Natural killer cell (primary cell): Measurements from ENCODE around the gene ZP2. TPM values are rescaled to one million over a fixed set of nuclear protein-coding genes. Genes with fewer than 3 reads are reported as not detected.

Experiments used
- ATAC-seq, 3 donors: fragments of 150-1000 bp in 2 of 3; fragments of 200-7000 bp in 1 of 3; cut with Tn5 transposase; 1 replicate in 1 of 3; 2 replicates in 2 of 3; pipeline ENCODE4 v1.10.0; 2021; ENCODE audit warnings: mild to moderate bottlenecking in 2 of 3, moderate library complexity in 2 of 3
- DNase-seq, 2 donors: peaks; one replicate each; pipeline versions ENCODE4 v3.0.0 to v3.0.0-alpha.2; 2013 to 2021; ENCODE audit warnings: mixed read lengths in 1 of 2
- H3K27ac ChIP-seq: one replicate; pipeline ENCODE4 v1.5.1; 2013; ENCODE audit warnings: mild to moderate bottlenecking, low read length
- H3K27me3 ChIP-seq: one replicate; pipeline ENCODE4 v1.6.1; 2013; ENCODE audit warnings: low read length; ENCODE audit not compliant: control insufficient read depth, insufficient read depth
- H3K36me3 ChIP-seq: one replicate; pipeline ENCODE4 v1.6.1; 2013; ENCODE audit warnings: low read length; ENCODE audit not compliant: control insufficient read depth, insufficient read depth
- H3K4me1 ChIP-seq: one replicate; pipeline ENCODE4 v1.6.1; 2013; ENCODE audit warnings: low read length; ENCODE audit not compliant: control insufficient read depth, insufficient read depth
- H3K4me3 ChIP-seq: one replicate; pipeline ENCODE4 v1.5.1; 2013; ENCODE audit warnings: low read length
- H3K9me3 ChIP-seq: one replicate; pipeline ENCODE4 v1.6.1; 2013; ENCODE audit warnings: low read length; ENCODE audit not compliant: control insufficient read depth, insufficient read depth
- H3K27ac Mint-ChIP-seq, 2 donors: one replicate each; pipeline ENCODE4 v1.8.0; 2022; ENCODE audit warnings: mild to moderate bottlenecking in 2 of 2, mixed read lengths in 2 of 2, moderate library complexity in 1 of 2
- H3K27me3 Mint-ChIP-seq, 2 donors: one replicate each; pipeline ENCODE4 v1.8.0; 2022; ENCODE audit warnings: low read depth in 2 of 2, mixed read lengths in 2 of 2
- H3K36me3 Mint-ChIP-seq: one replicate; pipeline ENCODE4 v1.8.0; 2022; ENCODE audit warnings: mixed read lengths
- H3K4me1 Mint-ChIP-seq, 2 donors: one replicate each; pipeline ENCODE4 v1.8.0; 2022; ENCODE audit warnings: mixed read lengths in 2 of 2
- H3K4me3 Mint-ChIP-seq: one replicate; pipeline ENCODE4 v1.8.0; 2022; ENCODE audit warnings: mild to moderate bottlenecking, moderate library complexity, mixed read lengths
- H3K9me3 Mint-ChIP-seq, 2 donors: one replicate each; pipeline ENCODE4 v1.8.0; 2022; ENCODE audit warnings: mixed read lengths in 2 of 2
- WGBS: methylation state at CpG from one replicate; pipeline ENCODE4 v1.1.7; 2013; ENCODE audit warnings: missing lambda C conversion rate; ENCODE audit not compliant: insufficient coverage; 5-methylcytosine and 5-hydroxymethylcytosine counted together
- intact Hi-C: fragments of 100-400 bp; cut with micrococcal nuclease; formaldehyde crosslinking; loops from one replicate; pipeline ENCODE4 v1.14.2; 2022
- total RNA-seq, 4 donors: library from RNA; stranded (reverse); fragments of 120-200 nt in 1 of 4; gene quantifications; one replicate each; pipeline versions ENCODE4 v1.2.3 to v1.2.4, GENCODE V29; 2013 to 2022
- TF ChIP-seq, protein P1 (sequence below): fragments of 200-600 bp; IDR thresholded peaks from one replicate; pipeline ENCODE4 v1.8.0; 2022; ENCODE audit warnings: antibody characterized with exemption

Gene ZP2
- total RNA-seq, 3 donors from 2014 or later (not counting 1 experiment from before 2014, with no cell fraction given), result not detected

GRCh38 chr16:21190599-21190998 lies 20.8 kb downstream of the ZP2 start:
- intact Hi-C loops, result no loop called here
- H3K27ac Mint-ChIP-seq, result no peak overlapping the region
- no peak overlapping the region for H3K4me3 Mint-ChIP-seq
- no peak overlapping the region for H3K4me3 ChIP-seq
- peaks cover 7% of the 10 kb centered on the region for H3K4me1 ChIP-seq
- H3K9me3 ChIP-seq, result peaks cover 6% of the 10 kb centered on the region
- H3K36me3 ChIP-seq, result no peaks in the 10 kb centered on the region
- no peak overlapping the region for H3K27ac ChIP-seq
- H3K4me1 Mint-ChIP-seq, result peaks cover 5% of the 10 kb centered on the region in 2 donors
- H3K27me3 Mint-ChIP-seq, result peaks cover 12 to 18% of the 10 kb centered on the region in 2 donors
- peaks cover 2% of the 10 kb centered on the region for H3K27me3 ChIP-seq
- DNase-seq, result no peak
- TF ChIP-seq, protein P1, sequence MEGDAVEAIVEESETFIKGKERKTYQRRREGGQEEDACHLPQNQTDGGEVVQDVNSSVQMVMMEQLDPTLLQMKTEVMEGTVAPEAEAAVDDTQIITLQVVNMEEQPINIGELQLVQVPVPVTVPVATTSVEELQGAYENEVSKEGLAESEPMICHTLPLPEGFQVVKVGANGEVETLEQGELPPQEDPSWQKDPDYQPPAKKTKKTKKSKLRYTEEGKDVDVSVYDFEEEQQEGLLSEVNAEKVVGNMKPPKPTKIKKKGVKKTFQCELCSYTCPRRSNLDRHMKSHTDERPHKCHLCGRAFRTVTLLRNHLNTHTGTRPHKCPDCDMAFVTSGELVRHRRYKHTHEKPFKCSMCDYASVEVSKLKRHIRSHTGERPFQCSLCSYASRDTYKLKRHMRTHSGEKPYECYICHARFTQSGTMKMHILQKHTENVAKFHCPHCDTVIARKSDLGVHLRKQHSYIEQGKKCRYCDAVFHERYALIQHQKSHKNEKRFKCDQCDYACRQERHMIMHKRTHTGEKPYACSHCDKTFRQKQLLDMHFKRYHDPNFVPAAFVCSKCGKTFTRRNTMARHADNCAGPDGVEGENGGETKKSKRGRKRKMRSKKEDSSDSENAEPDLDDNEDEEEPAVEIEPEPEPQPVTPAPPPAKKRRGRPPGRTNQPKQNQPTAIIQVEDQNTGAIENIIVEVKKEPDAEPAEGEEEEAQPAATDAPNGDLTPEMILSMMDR, result no peak
- no peaks in the 10 kb centered on the region for H3K36me3 Mint-ChIP-seq
- no peaks in the 10 kb centered on the region for H3K9me3 Mint-ChIP-seq
- no peak for ATAC-seq

DNA sequence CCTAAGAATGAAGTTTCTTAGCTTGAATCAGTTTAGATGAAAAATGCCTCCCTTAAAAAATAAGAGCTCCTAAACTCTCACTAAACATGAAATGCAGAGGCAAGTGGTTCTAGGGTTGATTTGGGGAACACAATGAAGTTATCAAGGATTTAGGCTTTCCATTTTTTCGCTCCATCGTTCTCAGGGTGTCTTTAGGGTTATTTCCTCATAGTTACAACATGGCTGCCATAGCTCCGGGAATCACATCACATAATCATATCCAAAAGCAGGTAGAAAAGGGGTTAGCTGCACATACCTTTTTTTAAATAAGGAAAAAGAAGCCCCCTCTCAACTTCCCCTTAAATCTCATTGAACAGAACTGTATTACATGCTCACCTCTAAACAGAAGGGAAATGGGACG lies 21.4 kb downstream of the ZP2 start:
- peaks cover 5% of the 10 kb centered on the region in 2 donors for H3K4me1 Mint-ChIP-seq
- no peaks in the 10 kb centered on the region for H3K36me3 Mint-ChIP-seq
- no peak overlapping the region for H3K4me3 ChIP-seq
- no peak overlapping the region for H3K27ac ChIP-seq
- H3K27me3 Mint-ChIP-seq, result peaks cover 11 to 17% of the 10 kb centered on the region in 2 donors
- no peak for DNase-seq
- no peak overlapping the region for H3K27ac Mint-ChIP-seq
- WGBS, result 100% methylated on average over 1 of the region's 4 CpGs
- ATAC-seq, result no peak
- intact Hi-C loops, result no loop called here
- TF ChIP-seq, protein P1, result no peak
- H3K9me3 ChIP-seq, result peaks cover 6% of the 10 kb centered on the region
- H3K4me3 Mint-ChIP-seq, result no peak overlapping the region
- peaks cover 7% of the 10 kb centered on the region for H3K4me1 ChIP-seq
- H3K36me3 ChIP-seq, result no peaks in the 10 kb centered on the region
- H3K9me3 Mint-ChIP-seq, result no peaks in the 10 kb centered on the region
- H3K27me3 ChIP-seq, result peaks cover 2% of the 10 kb centered on the region

GRCh38 chr16:21189311-21189710 lies 22.1 kb downstream of the ZP2 start:
- no peak overlapping the region for H3K4me3 Mint-ChIP-seq
- no peaks in the 10 kb centered on the region for H3K36me3 Mint-ChIP-seq
- intact Hi-C loops, result loop anchor here (10.0 kb wide), 1 partner anchor 375 kb away; no protein-coding TSS in a partner anchor

DNA sequence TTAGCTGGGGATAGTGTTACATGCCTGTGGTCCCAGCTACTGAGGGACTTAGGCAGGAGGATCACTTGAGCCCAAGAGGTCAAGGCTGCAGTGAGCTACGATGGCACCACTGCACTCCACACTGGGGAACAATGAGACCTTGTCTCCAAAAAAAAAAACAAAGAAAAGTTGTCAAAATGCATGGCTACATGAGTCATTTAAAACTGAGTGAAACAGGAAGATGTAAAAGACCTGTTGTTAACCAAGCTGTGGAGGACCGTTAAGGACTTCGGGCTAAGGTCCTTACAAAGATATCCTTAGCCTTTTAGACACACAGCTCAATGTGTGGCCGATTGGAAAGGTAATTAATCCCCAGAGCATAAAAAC lies 25.1 kb downstream of the ZP2 start:
- Mint-ChIP-seq H3K27me3 (peaks cover 0 to 4% of the 10 kb centered on the region in 2 donors), H3K4me1 (peaks cover 5% of the 10 kb centered on the region in 2 donors), H3K9me3 (no peaks in the 10 kb centered on the region), H3K36me3 (no peaks in the 10 kb centered on the region), H3K27ac (no peak overlapping the region), H3K4me3 (no peak overlapping the region)
- Histone ChIP-seq H3K4me1 (peaks cover 7% of the 10 kb centered on the region), H3K27me3 (peaks cover 2% of the 10 kb centered on the region), H3K36me3 (peaks cover 2% of the 10 kb centered on the region), H3K4me3 (no peak overlapping the region), H3K9me3 (no peaks in the 10 kb centered on the region), H3K27ac (no peak overlapping the region)
- TF ChIP-seq, protein P1, result no peak
- intact Hi-C loops, result loop anchor here (10.0 kb wide), 1 partner anchor 378 kb away; no protein-coding TSS in a partner anchor
- no peak for DNase-seq
- ATAC-seq, result no peak
- WGBS, result 73% methylated on average over 4 of the region's 4 CpGs

More at GRCh38 chr16:21189311-21189710, 22.1 kb downstream of the ZP2 start:
- WGBS, result 85% methylated on average over 5 of the region's 5 CpGs
- Mint-ChIP-seq H3K4me1 (peaks cover 5% of the 10 kb centered on the region in 2 donors), H3K27ac (no peak overlapping the region), H3K9me3 (no peaks in the 10 kb centered on the region), H3K27me3 (peaks cover 4 to 11% of the 10 kb centered on the region in 2 donors)
- Histone ChIP-seq H3K4me3 (no peak overlapping the region), H3K27me3 (peaks cover 2% of the 10 kb centered on the region), H3K27ac (no peak overlapping the region), H3K9me3 (peaks cover 6% of the 10 kb centered on the region), H3K4me1 (peaks cover 7% of the 10 kb centered on the region), H3K36me3 (no peaks in the 10 kb centered on the region)
- TF ChIP-seq, protein P1, result no peak
- no peak for DNase-seq
- no peak for ATAC-seq
